ENCODE measurements around the gene RAB36. TPM values are rescaled to one million over a fixed set of nuclear protein-coding genes. Genes with fewer than 3 reads are reported as not detected.

The RAB36 gene
- total and polyA plus RNA-seq, 2 donors (not counting 1 experiment from before 2014, with no cell fraction given) = 1.1 to 3.3 TPM

- ATAC-seq (ENCODE audit: low read depth) = no peak
- Histone ChIP-seq H2AFZ (ENCODE audit: insufficient read depth, low read depth, low read length, poor library complexity, severe bottlenecking) (no peak overlapping the region), H3K79me2 (ENCODE audit: control insufficient read depth, insufficient read depth, low read length) (peaks cover 95% of the 10 kb centered on the region), H3K4me1 (ENCODE audit: control insufficient read depth in 2 of 2, insufficient read depth in 2 of 2, low read length in 2 of 2) (no peaks in the 10 kb centered on the region), H3K27ac (ENCODE audit: low read length in 2 of 2) (no peak overlapping the region), H3K9ac (ENCODE audit: low read length) (no peak overlapping the region), H3K27me3 (replicated peaks in 1 of 4; ENCODE audit: control extremely low read depth in 1 of 4, control insufficient read depth in 3 of 4, insufficient read depth in 4 of 4, low read length in 3 of 4) (no peaks in the 10 kb centered on the region), H3K9me3 (ENCODE audit: control extremely low read depth in 1 of 3, control insufficient read depth in 2 of 3, insufficient read depth in 1 of 3, low read length in 2 of 3) (no peaks in the 10 kb centered on the region), H3K36me3 (replicated peaks in 1 of 2; ENCODE audit: control extremely low read depth in 1 of 2, control insufficient read depth in 1 of 2, extremely low read depth in 1 of 2, insufficient read depth in 2 of 2, low read length in 1 of 2) (peaks cover 0 to 17% of the 10 kb centered on the region in 2 experiments), H4K20me1 (ENCODE audit: control insufficient read depth, insufficient read depth, low read length, poor library complexity, severe bottlenecking) (peaks cover 55% of the 10 kb centered on the region), H3K4me3 (ENCODE audit: control extremely low read depth in 1 of 5, extremely low read depth in 1 of 5, insufficient read depth in 1 of 5, low read depth in 2 of 5, low read length in 4 of 5) (no peak overlapping the region), H3K4me2 (replicated peaks; ENCODE audit: low read depth, low read length, poor library complexity, severe bottlenecking) (no peak overlapping the region)
- 80% methylated on average over 4 of the region's 5 CpGs for WGBS (ENCODE audit: insufficient coverage)
- TF ChIP-seq CTCF (IDR thresholded peaks at IDR 0.05) = no peak
- H3K4me1 Mint-ChIP-seq = peaks cover 1% of the 10 kb centered on the region
- no peak overlapping the region for H3K27ac Mint-ChIP-seq
- H3K9me3 Mint-ChIP-seq (ENCODE audit: insufficient read depth) = no peaks in the 10 kb centered on the region
- H3K4me3 Mint-ChIP-seq = no peak overlapping the region
- no peaks in the 10 kb centered on the region for H3K27me3 Mint-ChIP-seq
- no peak for DNase-seq
- ChIA-PET CTCF (interaction anchor here (1.2 kb wide), 2 partner anchors 88 to 484 kb away, joined by 3 read pairs; no protein-coding TSS in a partner anchor), POLR2A (no interaction called here)
- intact Hi-C loops (cut with micrococcal nuclease) = no loop called here
Observed at GRCh38 chr22:23193882-23194281, 48.6 kb downstream of the RAB36 start.

GRCh38 chr22:23196165-23196564 lies 50.9 kb downstream of the RAB36 start:
- peaks cover 86% of the 10 kb centered on the region for H3K79me2 ChIP-seq (ENCODE audit: control insufficient read depth, insufficient read depth, low read length)
- no peaks in the 10 kb centered on the region for H3K27me3 ChIP-seq (replicated peaks in 1 of 4; ENCODE audit: control extremely low read depth in 1 of 4, control insufficient read depth in 3 of 4, insufficient read depth in 4 of 4, low read length in 3 of 4)
- H3K27ac Mint-ChIP-seq = no peak overlapping the region
- WGBS (ENCODE audit: insufficient coverage) = 83% methylated on average over 11 of the region's 11 CpGs
- no peaks in the 10 kb centered on the region for H3K27me3 Mint-ChIP-seq
- H3K4me1 ChIP-seq (ENCODE audit: control insufficient read depth in 2 of 2, insufficient read depth in 2 of 2, low read length in 2 of 2) = no peaks in the 10 kb centered on the region
- no peak overlapping the region for H3K4me3 Mint-ChIP-seq
- TF ChIP-seq EZH2 (IDR thresholded peaks at IDR 0.05; ENCODE audit: borderline replicate concordance, insufficient read depth, low read depth, low read length, poor library complexity, severe bottlenecking) = no peak
- no peak for TF ChIP-seq CTCF (IDR thresholded peaks at IDR 0.05)
- intact Hi-C loops (cut with micrococcal nuclease) = no loop called here
- H3K9me3 ChIP-seq (ENCODE audit: control extremely low read depth in 1 of 3, control insufficient read depth in 2 of 3, insufficient read depth in 1 of 3, low read length in 2 of 3) = no peaks in the 10 kb centered on the region
- H2AFZ ChIP-seq (ENCODE audit: insufficient read depth, low read depth, low read length, poor library complexity, severe bottlenecking) = no peak overlapping the region
- H3K27ac ChIP-seq (ENCODE audit: low read length in 2 of 2) = no peak overlapping the region
- peaks cover 14% of the 10 kb centered on the region for H3K4me1 Mint-ChIP-seq
- H3K36me3 ChIP-seq (replicated peaks in 1 of 2; ENCODE audit: control extremely low read depth in 1 of 2, control insufficient read depth in 1 of 2, extremely low read depth in 1 of 2, insufficient read depth in 2 of 2, low read length in 1 of 2) = peaks cover 0 to 13% of the 10 kb centered on the region in 2 experiments
- H3K4me2 ChIP-seq (replicated peaks; ENCODE audit: low read depth, low read length, poor library complexity, severe bottlenecking) = no peak overlapping the region
- no peak overlapping the region for H3K4me3 ChIP-seq (ENCODE audit: control extremely low read depth in 1 of 5, extremely low read depth in 1 of 5, insufficient read depth in 1 of 5, low read depth in 2 of 5, low read length in 4 of 5)
- CTCF ChIA-PET = interaction anchor here (0.6 to 1.4 kb wide), 3 partner anchors 17 to 128 kb away, joined by 3 to 6 read pairs (median 3); no protein-coding TSS in a partner anchor
- H4K20me1 ChIP-seq (ENCODE audit: control insufficient read depth, insufficient read depth, low read length, poor library complexity, severe bottlenecking) = peaks cover 54% of the 10 kb centered on the region
- DNase-seq = no peak
- POLR2A ChIA-PET = no interaction called here
- ATAC-seq (ENCODE audit: low read depth) = no peak
- H3K9ac ChIP-seq (ENCODE audit: low read length) = no peak overlapping the region
- H3K9me3 Mint-ChIP-seq (ENCODE audit: insufficient read depth) = no peaks in the 10 kb centered on the region

Measured in B cell (primary cell).